Ishikawa (cell line): Measurements from ENCODE around the gene PCDH15.

Experiments used
- CEBPB ChIP-seq: IDR thresholded peaks from 2 replicates; pipeline ENCODE4 v1.6.1; 2012
- CREB1 ChIP-seq: IDR thresholded peaks from 2 replicates; pipeline ENCODE4 v1.6.1; 2012; ENCODE audit warnings: low read depth
- EGR1 ChIP-seq: IDR thresholded peaks from 2 replicates; pipeline ENCODE4 v1.6.1; 2012
- EP300 ChIP-seq: IDR thresholded peaks from 2 replicates; pipeline ENCODE4 v1.6.1; 2012; ENCODE audit warnings: borderline replicate concordance
- FOXM1 ChIP-seq: IDR thresholded peaks from 2 replicates; pipeline ENCODE4 v1.6.1; 2012; ENCODE audit warnings: low read depth, borderline replicate concordance
- MAX ChIP-seq: IDR thresholded peaks from 2 replicates; pipeline ENCODE4 v1.6.1; 2012
- NFIC ChIP-seq: IDR thresholded peaks from 2 replicates; pipeline ENCODE4 v1.6.1; 2012
- RAD21 ChIP-seq: IDR thresholded peaks from 2 replicates; pipeline ENCODE4 v1.6.1; 2012; ENCODE audit warnings: low read depth
- REST ChIP-seq: IDR thresholded peaks from 2 replicates; pipeline ENCODE4 v1.6.1; 2012; ENCODE audit warnings: low read depth, mild to moderate bottlenecking
- TAF1 ChIP-seq: IDR thresholded peaks from 2 replicates; pipeline ENCODE4 v1.6.1; 2012; ENCODE audit warnings: low read depth, mild to moderate bottlenecking
- TCF12 ChIP-seq: IDR thresholded peaks from 2 replicates; pipeline ENCODE4 v1.6.1; 2012; ENCODE audit warnings: low read depth
- TEAD4 ChIP-seq: IDR thresholded peaks from 2 replicates; pipeline ENCODE4 v1.6.1; 2012
- USF1 ChIP-seq: IDR thresholded peaks from 2 replicates; pipeline ENCODE4 v1.6.1; 2012
- YY1 ChIP-seq: IDR thresholded peaks from 2 replicates; pipeline ENCODE4 v1.6.1; 2012; ENCODE audit warnings: low read depth
- ZBTB7A ChIP-seq: IDR thresholded peaks from 2 replicates; pipeline ENCODE4 v1.6.1; 2012; ENCODE audit warnings: low read depth

Gene PCDH15

GRCh38 chr10:54133203-54133602, 667.8 kb downstream of the PCDH15 start:
- TF ChIP-seq REST (no peak), RAD21 (peak; percentile 18; the same call in 1 of the 2 replicates)

- TF ChIP-seq MAX (no peak), NFIC (no peak), EGR1 (no peak), TAF1 (no peak), REST (no peak), FOXM1 (no peak), EP300 (no peak), TCF12 (no peak), ZBTB7A (no peak), CEBPB (no peak), USF1 (no peak), RAD21 (no peak), YY1 (no peak)
These were observed 669.2 kb downstream of the PCDH15 start for GRCh38 chr10:54131833-54132232.

GRCh38 chr10:54130394-54130793, 670.6 kb downstream of the PCDH15 start:
- TF ChIP-seq NFIC (no peak), MAX (no peak), EP300 (no peak), REST (no peak), CREB1 (no peak), USF1 (no peak), TAF1 (no peak), CEBPB (no peak), YY1 (no peak), TEAD4 (no peak), TCF12 (no peak), ZBTB7A (no peak), EGR1 (no peak)

GRCh38 chr10:54125098-54125747, 675.8 kb downstream of the PCDH15 start:
- TF ChIP-seq EP300: no peak
- no peak for TF ChIP-seq YY1
- TF ChIP-seq USF1: no peak
- TF ChIP-seq TAF1: no peak
- no peak for TF ChIP-seq RAD21
- TF ChIP-seq CEBPB: no peak
- no peak for TF ChIP-seq MAX
